ENCODE data around the gene ELOVL6.

DNA sequence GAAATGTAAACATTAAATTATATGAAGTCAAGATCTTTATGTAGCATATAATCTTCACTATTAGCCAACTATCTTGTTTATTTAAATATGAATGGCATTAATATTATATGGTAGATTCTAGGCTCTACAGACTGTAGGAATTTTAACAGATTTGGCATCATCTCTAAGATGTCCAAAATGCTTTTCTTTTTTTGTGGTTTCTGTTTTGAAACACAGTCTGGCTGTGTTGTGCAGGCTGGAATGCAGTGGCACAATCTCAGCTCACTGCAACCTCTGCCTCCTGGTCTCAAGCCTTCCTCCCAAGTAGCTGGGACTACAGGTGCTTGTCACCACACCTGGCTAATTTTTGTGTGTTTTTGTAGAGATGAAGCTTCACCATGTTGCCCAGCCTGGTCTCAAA, 76.2 kb downstream of the ELOVL6 start:
- TF ChIP-seq, protein P1, sequence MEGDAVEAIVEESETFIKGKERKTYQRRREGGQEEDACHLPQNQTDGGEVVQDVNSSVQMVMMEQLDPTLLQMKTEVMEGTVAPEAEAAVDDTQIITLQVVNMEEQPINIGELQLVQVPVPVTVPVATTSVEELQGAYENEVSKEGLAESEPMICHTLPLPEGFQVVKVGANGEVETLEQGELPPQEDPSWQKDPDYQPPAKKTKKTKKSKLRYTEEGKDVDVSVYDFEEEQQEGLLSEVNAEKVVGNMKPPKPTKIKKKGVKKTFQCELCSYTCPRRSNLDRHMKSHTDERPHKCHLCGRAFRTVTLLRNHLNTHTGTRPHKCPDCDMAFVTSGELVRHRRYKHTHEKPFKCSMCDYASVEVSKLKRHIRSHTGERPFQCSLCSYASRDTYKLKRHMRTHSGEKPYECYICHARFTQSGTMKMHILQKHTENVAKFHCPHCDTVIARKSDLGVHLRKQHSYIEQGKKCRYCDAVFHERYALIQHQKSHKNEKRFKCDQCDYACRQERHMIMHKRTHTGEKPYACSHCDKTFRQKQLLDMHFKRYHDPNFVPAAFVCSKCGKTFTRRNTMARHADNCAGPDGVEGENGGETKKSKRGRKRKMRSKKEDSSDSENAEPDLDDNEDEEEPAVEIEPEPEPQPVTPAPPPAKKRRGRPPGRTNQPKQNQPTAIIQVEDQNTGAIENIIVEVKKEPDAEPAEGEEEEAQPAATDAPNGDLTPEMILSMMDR (conservative IDR thresholded peaks at IDR 0.05; ENCODE audit: low read depth, low read length) = no peak
- TF ChIP-seq EZH2 (IDR thresholded peaks at IDR 0.05; ENCODE audit: low read length, unreplicated experiment) = no peak
